HepG2 (cell line): ENCODE results near the gene HCRTR1.

Experiments
- CREB1 ChIP-seq, 2 experiments: fragments of 450-650 bp in 1 of 2; IDR thresholded peaks; 2 replicates each; pipeline ENCODE4 v1.6.1; 2016 to 2017; ENCODE audit warnings: control low read depth in 1 of 2, mild to moderate bottlenecking in 1 of 2, missing compliant biosample characterization in 1 of 2, missing genetic modification characterization in 1 of 2
- MTA3 ChIP-seq: sonication (generic); formaldehyde crosslinking; IDR thresholded peaks from 2 replicates; pipeline ENCODE4 v1.4.0; 2020; ENCODE audit warnings: missing genetic modification reagents
- SKIL ChIP-seq: sonication (generic); formaldehyde crosslinking; IDR thresholded peaks from 2 replicates; pipeline ENCODE4 v1.8.0; 2022; ENCODE audit warnings: missing genetic modification reagents, mild to moderate bottlenecking, moderate library complexity, borderline replicate concordance
- ZNF3 ChIP-seq: IDR thresholded peaks from 2 replicates; pipeline ENCODE4 v1.7.0; 2017; ENCODE audit warnings: inconsistent platforms

GRCh38 chr1:31655756-31656155 is 38.3 kb downstream of the HCRTR1 start:
- TF ChIP-seq MTA3 (CRISPR knock-in tag) (no peak), CREB1 (IDR thresholded peaks at IDR 0.05) (no peak), CREB1 (CRISPR knock-in tag; IDR thresholded peaks at IDR 0.05) (no peak), ZNF3 (CRISPR knock-in tag) (no peak), SKIL (CRISPR knock-in tag) (no peak)
